ENCODE data around the gene ARPC1B. TPM values are rescaled to one million over a fixed set of nuclear protein-coding genes. Genes with fewer than 3 reads are reported as not detected.

Gene ARPC1B
- total RNA-seq, 1 donor from 2014 or later: 23.6 TPM

DNA sequence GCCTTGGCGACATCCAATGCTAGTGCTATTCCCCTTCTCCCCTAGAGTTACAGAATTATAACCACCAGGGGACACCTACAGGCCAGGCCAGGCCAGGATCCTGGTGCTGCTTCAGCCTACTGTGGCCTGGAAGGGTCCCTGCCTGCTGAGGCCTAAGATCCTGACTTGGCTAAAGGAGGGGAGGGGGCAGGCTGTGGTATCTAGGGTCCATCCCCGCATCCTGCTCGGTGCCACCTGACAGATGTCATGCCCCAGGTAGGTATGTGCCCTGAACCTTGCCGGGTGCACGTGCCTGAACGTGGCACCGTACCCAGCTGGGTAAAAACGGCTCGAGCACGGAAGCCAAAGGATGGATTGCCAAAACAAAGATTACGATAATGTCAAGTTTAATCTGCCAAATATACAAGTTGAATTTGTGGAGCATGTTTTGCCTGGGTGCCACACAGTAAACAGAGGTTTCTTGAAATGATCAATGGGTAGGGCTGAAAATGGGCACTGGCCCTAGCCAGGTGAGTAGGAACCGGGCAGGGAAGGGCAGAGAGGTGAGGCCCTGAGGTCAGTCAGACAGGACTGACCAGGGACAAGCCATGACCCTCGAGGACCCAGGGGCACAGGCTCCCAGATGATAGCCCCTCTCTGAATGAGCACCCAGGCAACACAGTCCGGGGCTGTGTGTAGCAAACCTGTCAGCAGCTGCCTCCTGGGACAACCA is 21.2 kb downstream of the ARPC1B start:
- Mint-ChIP-seq H3K27me3 (ENCODE audit: insufficient read depth, low read depth) (peaks cover 8% of the 10 kb centered on the region), H3K9me3 (no peaks in the 10 kb centered on the region), H3K4me1 (peaks cover 10% of the 10 kb centered on the region), H3K4me3 (no peak overlapping the region), H3K27ac (no peak overlapping the region), H3K36me3 (peaks cover 16% of the 10 kb centered on the region)
- Histone ChIP-seq H3K27me3 (no peaks in the 10 kb centered on the region), H3K79me2 (ENCODE audit: low read depth) (no peaks in the 10 kb centered on the region), H3K4me3 (no peak overlapping the region), H3K36me3 (no peaks in the 10 kb centered on the region), H3K4me1 (peaks cover 8% of the 10 kb centered on the region), H3K27ac (no peak overlapping the region), H3F3A (ENCODE audit: low read depth) (peaks cover 53% of the 10 kb centered on the region), H4K20me1 (ENCODE audit: low read depth) (peaks cover 28% of the 10 kb centered on the region), H2AFZ (replicated peaks) (no peak overlapping the region), H3K4me2 (no peak overlapping the region), H3K9ac (no peak overlapping the region), H3K9me3 (ENCODE audit: low read depth) (no peaks in the 10 kb centered on the region)
- DNase-seq (ENCODE audit: low spot score): no peak
- TF ChIP-seq, protein P1, sequence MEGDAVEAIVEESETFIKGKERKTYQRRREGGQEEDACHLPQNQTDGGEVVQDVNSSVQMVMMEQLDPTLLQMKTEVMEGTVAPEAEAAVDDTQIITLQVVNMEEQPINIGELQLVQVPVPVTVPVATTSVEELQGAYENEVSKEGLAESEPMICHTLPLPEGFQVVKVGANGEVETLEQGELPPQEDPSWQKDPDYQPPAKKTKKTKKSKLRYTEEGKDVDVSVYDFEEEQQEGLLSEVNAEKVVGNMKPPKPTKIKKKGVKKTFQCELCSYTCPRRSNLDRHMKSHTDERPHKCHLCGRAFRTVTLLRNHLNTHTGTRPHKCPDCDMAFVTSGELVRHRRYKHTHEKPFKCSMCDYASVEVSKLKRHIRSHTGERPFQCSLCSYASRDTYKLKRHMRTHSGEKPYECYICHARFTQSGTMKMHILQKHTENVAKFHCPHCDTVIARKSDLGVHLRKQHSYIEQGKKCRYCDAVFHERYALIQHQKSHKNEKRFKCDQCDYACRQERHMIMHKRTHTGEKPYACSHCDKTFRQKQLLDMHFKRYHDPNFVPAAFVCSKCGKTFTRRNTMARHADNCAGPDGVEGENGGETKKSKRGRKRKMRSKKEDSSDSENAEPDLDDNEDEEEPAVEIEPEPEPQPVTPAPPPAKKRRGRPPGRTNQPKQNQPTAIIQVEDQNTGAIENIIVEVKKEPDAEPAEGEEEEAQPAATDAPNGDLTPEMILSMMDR (IDR thresholded peaks at IDR 0.05): no peak
- no peak for TF ChIP-seq EZH2phosphoT487 (IDR thresholded peaks at IDR 0.05)
- TF ChIP-seq EZH2 (IDR thresholded peaks at IDR 0.05): no peak

DNA sequence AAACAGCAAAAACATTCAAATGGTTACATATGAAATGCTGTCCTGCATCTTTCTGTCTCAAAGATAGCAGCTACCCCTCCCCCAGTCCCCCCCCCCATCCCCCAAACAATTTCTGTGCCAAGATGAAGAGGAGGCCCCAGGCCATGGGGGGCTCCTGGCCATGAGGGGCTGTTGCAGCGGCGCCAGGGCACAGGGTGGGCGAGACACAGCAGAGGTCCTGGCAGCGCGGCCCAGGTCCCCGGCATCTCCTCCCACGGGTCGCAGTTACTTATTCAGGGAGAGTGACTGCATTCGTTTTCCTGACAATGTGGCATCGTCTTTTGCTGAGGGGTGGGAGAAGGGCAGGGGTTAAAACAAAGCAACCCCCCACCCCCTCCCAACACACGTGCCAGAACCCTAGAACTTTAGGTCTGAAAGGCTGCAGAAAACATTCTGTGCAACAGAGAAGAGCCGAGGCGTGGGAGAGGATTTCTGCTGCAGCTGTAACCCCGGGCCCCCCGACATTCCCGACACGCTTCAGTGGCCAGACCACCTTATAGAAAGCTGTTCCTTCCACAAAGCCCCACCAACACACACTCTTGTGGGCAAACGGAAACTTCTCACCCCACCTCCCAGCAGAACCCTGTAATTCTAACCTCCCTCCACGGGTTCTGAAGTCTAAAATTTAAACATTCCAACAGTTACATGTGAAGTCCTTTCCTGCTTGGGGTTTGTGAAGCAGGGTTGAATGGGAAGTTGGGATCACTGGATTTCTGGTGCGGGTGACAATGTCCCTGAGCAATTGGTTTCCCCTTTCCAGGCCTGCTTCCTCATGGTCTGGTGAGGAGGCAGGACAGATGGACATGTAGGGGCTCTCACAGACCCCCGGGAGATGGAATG is 22.1 kb downstream of the ARPC1B start:
- Histone ChIP-seq H3K4me3 (no peak overlapping the region), H3K79me2 (ENCODE audit: low read depth) (no peaks in the 10 kb centered on the region), H4K20me1 (ENCODE audit: low read depth) (peaks cover 36% of the 10 kb centered on the region), H3K9ac (peak overlapping the region; percentile 37), H2AFZ (replicated peaks) (no peak overlapping the region), H3K27ac (no peak overlapping the region), H3K36me3 (no peaks in the 10 kb centered on the region), H3K4me1 (peaks cover 8% of the 10 kb centered on the region), H3F3A (ENCODE audit: low read depth) (peaks cover 47% of the 10 kb centered on the region), H3K4me2 (no peak overlapping the region), H3K9me3 (ENCODE audit: low read depth) (no peaks in the 10 kb centered on the region), H3K27me3 (no peaks in the 10 kb centered on the region)
- Mint-ChIP-seq H3K4me1 (peaks cover 10% of the 10 kb centered on the region), H3K27ac (no peak overlapping the region), H3K27me3 (ENCODE audit: insufficient read depth, low read depth) (peaks cover 6% of the 10 kb centered on the region), H3K9me3 (no peaks in the 10 kb centered on the region), H3K36me3 (peaks cover 19% of the 10 kb centered on the region), H3K4me3 (no peak overlapping the region)
- TF ChIP-seq EZH2phosphoT487 (IDR thresholded peaks at IDR 0.05): no peak
- no peak for TF ChIP-seq EZH2 (IDR thresholded peaks at IDR 0.05)
- DNase-seq (ENCODE audit: low spot score): no peak

DNA sequence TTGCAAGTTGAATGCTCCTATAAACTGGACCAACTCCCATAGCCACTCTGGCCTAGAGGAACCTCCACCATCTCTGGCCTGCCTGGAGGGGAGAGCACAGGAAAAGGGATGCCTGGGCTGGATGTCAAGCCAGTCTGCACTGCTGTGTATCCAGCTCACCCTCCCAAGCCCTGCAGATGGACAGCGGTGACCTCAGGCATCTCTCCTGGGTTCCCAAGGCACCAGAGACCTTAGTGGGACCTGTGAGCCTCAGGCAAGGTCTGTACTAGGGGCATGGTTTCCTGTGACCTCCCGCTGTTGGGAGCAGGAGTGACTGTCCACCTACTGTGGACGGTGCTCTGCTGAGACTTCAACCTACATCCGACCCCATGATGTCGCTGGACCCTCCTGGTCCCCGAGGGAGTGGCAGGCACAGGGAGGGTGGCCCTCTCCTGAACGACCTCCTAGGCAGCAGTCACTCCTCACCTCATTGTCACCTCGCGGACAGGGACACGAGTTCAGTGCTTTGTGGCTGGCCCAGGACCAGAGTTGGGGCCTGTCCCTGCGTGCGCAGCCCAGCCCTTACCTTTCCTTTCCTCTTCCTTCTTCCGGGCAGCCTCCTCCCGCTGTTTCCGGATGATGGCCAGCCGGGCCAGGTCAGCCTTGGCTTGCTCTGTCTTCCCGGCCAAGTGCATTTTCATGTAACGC is 22.9 kb downstream of the ARPC1B start:
- peaks cover 6% of the 10 kb centered on the region for H3K27me3 Mint-ChIP-seq (ENCODE audit: insufficient read depth, low read depth)
- H3K4me1 Mint-ChIP-seq: peaks cover 10% of the 10 kb centered on the region
- Histone ChIP-seq H3K4me2 (no peak overlapping the region), H3K27me3 (no peaks in the 10 kb centered on the region), H3F3A (ENCODE audit: low read depth) (peaks cover 39% of the 10 kb centered on the region), H3K36me3 (no peaks in the 10 kb centered on the region), H3K4me1 (peaks cover 8% of the 10 kb centered on the region), H2AFZ (replicated peaks) (no peak overlapping the region), H4K20me1 (ENCODE audit: low read depth) (peaks cover 36% of the 10 kb centered on the region), H3K79me2 (ENCODE audit: low read depth) (no peaks in the 10 kb centered on the region), H3K9ac (no peak overlapping the region), H3K27ac (no peak overlapping the region), H3K4me3 (no peak overlapping the region), H3K9me3 (ENCODE audit: low read depth) (no peaks in the 10 kb centered on the region)
- H3K36me3 Mint-ChIP-seq: peaks cover 17% of the 10 kb centered on the region
- no peaks in the 10 kb centered on the region for H3K9me3 Mint-ChIP-seq
- H3K27ac Mint-ChIP-seq: no peak overlapping the region
- TF ChIP-seq, protein P1 (IDR thresholded peaks at IDR 0.05): no peak
- DNase-seq (ENCODE audit: low spot score): no peak
- no peak overlapping the region for H3K4me3 Mint-ChIP-seq

Data from neural progenitor cell (in vitro differentiated cells).